Activated CD4-positive, alpha-beta T cell treated with anti-CD3 and anti-CD28 coated beads, Interleukin-10, Interleukin-2, amounts not matched to agents 100 ng/mL and 50 ng/mL, durations not matched to agents 16 hours and 8 hours (primary cell): ENCODE results near the gene CACFD1.

Experiments
- DNase-seq: peaks from one replicate; pipeline ENCODE4 v3.0.0-alpha.2; 2020

The CACFD1 gene

GRCh38 chr9:133505901-133506652 is 46.3 kb downstream of the CACFD1 start:
- no peak for DNase-seq

GRCh38 chr9:133506653-133507038 is 46.9 kb downstream of the CACFD1 start:
- no peak for DNase-seq

- no peak for DNase-seq
Measured at GRCh38 chr9:133507246-133507965, 47.6 kb downstream of the CACFD1 start.

GRCh38 chr9:133508046-133508445 is 48.3 kb downstream of the CACFD1 start:
- no peak for DNase-seq

GRCh38 chr9:133509179-133510083 is 49.7 kb downstream of the CACFD1 start:
- no peak for DNase-seq

GRCh38 chr9:133510926-133511505 is 51.2 kb downstream of the CACFD1 start:
- DNase-seq: no peak

GRCh38 chr9:133511607-133512006 is 51.8 kb downstream of the CACFD1 start:
- DNase-seq: no peak

GRCh38 chr9:133512253-133513213 is 52.8 kb downstream of the CACFD1 start:
- no peak for DNase-seq

- no peak for DNase-seq
Measured at GRCh38 chr9:133513214-133514100, 53.7 kb downstream of the CACFD1 start.

GRCh38 chr9:133514460-133515239 is 54.9 kb downstream of the CACFD1 start:
- DNase-seq: no peak

GRCh38 chr9:133515240-133515610 is 55.4 kb downstream of the CACFD1 start:
- DNase-seq: no peak

- DNase-seq: no peak
Measured at GRCh38 chr9:133515615-133516255, 56.0 kb downstream of the CACFD1 start.

GRCh38 chr9:133516256-133516960 is 56.6 kb downstream of the CACFD1 start:
- DNase-seq: no peak

GRCh38 chr9:133516961-133517350 is 57.2 kb downstream of the CACFD1 start:
- DNase-seq: no peak

GRCh38 chr9:133517711-133518110 is 57.9 kb downstream of the CACFD1 start:
- no peak for DNase-seq

GRCh38 chr9:133518200-133518599 is 58.4 kb downstream of the CACFD1 start:
- no peak for DNase-seq

- DNase-seq: no peak
Measured at GRCh38 chr9:133518706-133519449, 59.1 kb downstream of the CACFD1 start.

GRCh38 chr9:133519693-133520092 is 59.9 kb downstream of the CACFD1 start:
- no peak for DNase-seq
